PC-3 (cell line): ENCODE results near the gene BOLA2B.

Experiments
- CTCF ChIP-seq: fragments of 300-600 bp; sonication (generic); conservative IDR thresholded peaks from 2 replicates; pipeline ENCODE4 v1.5.1; 2017; ENCODE audit warnings: antibody characterized with exemption, low read depth, mild to moderate bottlenecking, low read length
- EZH2 ChIP-seq: fragments of 300-600 bp; sonication (generic); IDR thresholded peaks from one replicate; pipeline ENCODE4 v1.6.1; 2017; ENCODE audit warnings: antibody characterized with exemption, mild to moderate bottlenecking, low read length; ENCODE audit not compliant: unreplicated experiment
- EZH2phosphoT487 ChIP-seq: fragments of 300-600 bp; sonication (generic); IDR thresholded peaks from 2 replicates; pipeline ENCODE4 v1.6.1; 2018; ENCODE audit warnings: mild to moderate bottlenecking, antibody characterized with exemption, low read length, borderline replicate concordance

GRCh38 chr16:30184891-30185682 is 8.4 kb downstream of the BOLA2B start:
- TF ChIP-seq EZH2, result no peak
- TF ChIP-seq CTCF, result no peak
- no peak for TF ChIP-seq EZH2phosphoT487
